Activated B cell treated with CpG ODN at 0.5 μM for 24 hours (primary cell): ENCODE data around the gene ERMAP. TPM values are rescaled to one million over a fixed set of nuclear protein-coding genes. Genes with fewer than 3 reads are reported as not detected.
"Not testable (repeated sequence)": the region's sequence is repeated elsewhere in the genome, so short reads cannot be mapped to it uniquely, and the experiment has no call there.

ENCODE experiments used
- ATAC-seq: fragments of 200-7000 bp; cut with Tn5 transposase; one replicate; pipeline ENCODE4 v1.10.0; 2021; ENCODE audit warnings: low read depth, mild to moderate bottlenecking, moderate library complexity
- CTCF ChIA-PET: fragments of 350-600 bp; sonication (Branson Sonifier 250); formaldehyde crosslinking; loops from one replicate; lab custom pipeline; 2021; ENCODE audit warnings: antibody characterized with exemption; lab: Charles Lee
- POLR2A ChIA-PET: fragments of 350-600 bp; sonication (Branson Sonifier 250); formaldehyde crosslinking; loops from one replicate; lab custom pipeline; 2021; ENCODE audit warnings: antibody characterized with exemption; lab: Charles Lee
- DNase-seq: peaks from one replicate; pipeline ENCODE4 v3.0.0; 2022
- H3K27ac Mint-ChIP-seq: one replicate; pipeline ENCODE4 v1.8.0; 2020; ENCODE audit warnings: mixed read lengths
- H3K27me3 Mint-ChIP-seq: one replicate; pipeline ENCODE4 v1.8.0; 2021; ENCODE audit warnings: mixed read lengths
- H3K36me3 Mint-ChIP-seq: one replicate; pipeline ENCODE4 v1.8.0; 2021; ENCODE audit warnings: low read depth, mixed read lengths
- H3K4me1 Mint-ChIP-seq: one replicate; pipeline ENCODE4 v1.8.0; 2021; ENCODE audit warnings: mixed read lengths
- H3K4me3 Mint-ChIP-seq: one replicate; pipeline ENCODE4 v1.8.0; 2020; ENCODE audit warnings: mild to moderate bottlenecking, mixed read lengths
- H3K9me3 Mint-ChIP-seq: one replicate; pipeline ENCODE4 v1.8.0; 2020; ENCODE audit warnings: mixed read lengths
- CTCF ChIP-seq: fragments of 200-600 bp; IDR thresholded peaks from one replicate; pipeline ENCODE4 v1.8.0; 2022; ENCODE audit warnings: antibody characterized with exemption, mild to moderate bottlenecking
- intact Hi-C: fragments of 100-400 bp; cut with micrococcal nuclease; formaldehyde crosslinking; loops from one replicate; pipeline ENCODE4 v1.15.1; 2024
- total RNA-seq: library from RNA; stranded (reverse); gene quantifications from 2 replicates; pipeline ENCODE4 v1.2.3, GENCODE V29; 2022

Gene ERMAP
- total RNA-seq, 1 donor from 2014 or later, result 10.7 TPM

- Mint-ChIP-seq H3K27me3 (peaks cover 24% of the 10 kb centered on the region), H3K4me1 (no peaks in the 10 kb centered on the region), H3K9me3 (peaks cover 6% of the 10 kb centered on the region), H3K27ac (no peak overlapping the region), H3K4me3 (no peak overlapping the region), H3K36me3 (no peaks in the 10 kb centered on the region)
- ATAC-seq, result no peak
- intact Hi-C loops, result no loop called here
- CTCF ChIA-PET, result no interaction called here
- DNase-seq, result no peak
- TF ChIP-seq CTCF, result no peak
- POLR2A ChIA-PET, result no interaction called here
Measured at GRCh38 chr1:42860339-42861013, 43.6 kb downstream of the ERMAP start.

GRCh38 chr1:42861014-42861399 lies 44.1 kb downstream of the ERMAP start:
- POLR2A ChIA-PET, result no interaction called here
- no peak for TF ChIP-seq CTCF
- peaks cover 24% of the 10 kb centered on the region for H3K27me3 Mint-ChIP-seq

GRCh38 chr1:42866549-42866948 lies 49.6 kb downstream of the ERMAP start:
- intact Hi-C loops, result no loop called here
- Mint-ChIP-seq H3K36me3 (no peaks in the 10 kb centered on the region), H3K27ac (no peak overlapping the region), H3K4me3 (no peak overlapping the region), H3K4me1 (no peaks in the 10 kb centered on the region), H3K9me3 (no peaks in the 10 kb centered on the region), H3K27me3 (peaks cover 14% of the 10 kb centered on the region)
- TF ChIP-seq CTCF, result no peak
- CTCF ChIA-PET, result no interaction called here
- no peak for ATAC-seq
- POLR2A ChIA-PET, result no interaction called here
- DNase-seq, result no peak

More at GRCh38 chr1:42861014-42861399, 44.1 kb downstream of the ERMAP start:
- H3K27ac Mint-ChIP-seq, result no peak overlapping the region
- H3K9me3 Mint-ChIP-seq, result peaks cover 6% of the 10 kb centered on the region
- intact Hi-C loops, result no loop called here
- CTCF ChIA-PET, result no interaction called here
- DNase-seq (no peak), ATAC-seq (no peak)
- H3K4me3 Mint-ChIP-seq, result no peak overlapping the region
- H3K36me3 Mint-ChIP-seq, result no peaks in the 10 kb centered on the region
- H3K4me1 Mint-ChIP-seq, result no peaks in the 10 kb centered on the region

- H3K27ac Mint-ChIP-seq, CTCF ChIA-PET: not testable (repeated sequence)
Measured at GRCh38 chr1:42868466-42868865, 51.5 kb downstream of the ERMAP start.

GRCh38 chr1:42869254-42869653 lies 52.3 kb downstream of the ERMAP start:
- CTCF ChIA-PET, H3K27me3 Mint-ChIP-seq, H3K4me3 Mint-ChIP-seq, ATAC-seq, H3K9me3 Mint-ChIP-seq, H3K4me1 Mint-ChIP-seq, intact Hi-C loops, POLR2A ChIA-PET, H3K27ac Mint-ChIP-seq, DNase-seq, H3K36me3 Mint-ChIP-seq: not testable (repeated sequence)

More at GRCh38 chr1:42868466-42868865, 51.5 kb downstream of the ERMAP start:
- DNase-seq, H3K4me1 Mint-ChIP-seq, H3K27me3 Mint-ChIP-seq, intact Hi-C loops, H3K36me3 Mint-ChIP-seq, H3K4me3 Mint-ChIP-seq, POLR2A ChIA-PET, H3K9me3 Mint-ChIP-seq, ATAC-seq: not testable (repeated sequence)

- ATAC-seq, POLR2A ChIA-PET, H3K27ac Mint-ChIP-seq, H3K9me3 Mint-ChIP-seq, CTCF ChIA-PET, H3K36me3 Mint-ChIP-seq, H3K27me3 Mint-ChIP-seq, H3K4me1 Mint-ChIP-seq, intact Hi-C loops, DNase-seq, H3K4me3 Mint-ChIP-seq: not testable (repeated sequence)
Measured at GRCh38 chr1:42869751-42870150, 52.8 kb downstream of the ERMAP start.

GRCh38 chr1:42873108-42873507 lies 56.2 kb downstream of the ERMAP start:
- H3K4me1 Mint-ChIP-seq, DNase-seq, H3K27ac Mint-ChIP-seq, POLR2A ChIA-PET, H3K9me3 Mint-ChIP-seq, CTCF ChIA-PET, H3K4me3 Mint-ChIP-seq, ATAC-seq, intact Hi-C loops, H3K27me3 Mint-ChIP-seq, H3K36me3 Mint-ChIP-seq: not testable (repeated sequence)
